NB4 (cell line): Measurements from ENCODE around the gene PDE4D.
"Not testable (repeated sequence)": the region's sequence is repeated elsewhere in the genome, so short reads cannot be mapped to it uniquely, and the experiment has no call there.

Experiments
- DNase-seq: peaks from one replicate; pipeline ENCODE4 v3.0.0; 2010; ENCODE audit warnings: low read depth
- H3K4me3 ChIP-seq: one replicate; pipeline ENCODE4 v1.5.1; 2011; ENCODE audit warnings: mild to moderate bottlenecking, low read depth, low read length, moderate library complexity
- CTCF ChIP-seq: IDR thresholded peaks from one replicate; pipeline ENCODE4 v1.5.1; 2012; ENCODE audit warnings: low read depth, low read length
- MAX ChIP-seq: IDR thresholded peaks from 2 replicates; pipeline ENCODE4 v1.6.1; 2011; ENCODE audit warnings: low read depth, low read length
- MYC ChIP-seq: IDR thresholded peaks from 2 replicates; pipeline ENCODE4 v1.6.1; 2011; ENCODE audit warnings: low read depth, low read length
- POLR2A ChIP-seq: IDR thresholded peaks from 2 replicates; pipeline ENCODE4 v1.6.1; 2011; ENCODE audit warnings: mild to moderate bottlenecking; ENCODE audit not compliant: insufficient read length; ENCODE audit errors: extremely low read depth

The PDE4D gene

GRCh38 chr5:59466271-59466670 is 427.3 kb downstream of the PDE4D start:
- DNase-seq, result no peak
- TF ChIP-seq POLR2A (no peak), MAX (no peak), CTCF (no peak), MYC (no peak)
- H3K4me3 ChIP-seq, result no peak overlapping the region

- no peak for DNase-seq
- H3K4me3 ChIP-seq, result no peak overlapping the region
- TF ChIP-seq POLR2A (no peak), CTCF (no peak), MYC (no peak), MAX (no peak)
Measured at GRCh38 chr5:59464969-59465368, 428.6 kb downstream of the PDE4D start.

- not testable (repeated sequence) for H3K4me3 ChIP-seq, DNase-seq
Measured at GRCh38 chr5:59463618-59464166, 429.8 kb downstream of the PDE4D start.

GRCh38 chr5:59462956-59463355 is 430.6 kb downstream of the PDE4D start:
- no peak for TF ChIP-seq MAX
- no peak for TF ChIP-seq MYC
- no peak for TF ChIP-seq CTCF
- no peak for TF ChIP-seq POLR2A
- DNase-seq, result no peak
- no peak overlapping the region for H3K4me3 ChIP-seq

GRCh38 chr5:59460368-59461153 is 433.0 kb downstream of the PDE4D start:
- TF ChIP-seq POLR2A (no peak), MYC (no peak), CTCF (no peak), MAX (no peak)
- DNase-seq, result no peak
- H3K4me3 ChIP-seq, result no peak overlapping the region

GRCh38 chr5:59458966-59459729 is 434.4 kb downstream of the PDE4D start:
- H3K4me3 ChIP-seq, result no peak overlapping the region
- DNase-seq, result no peak
- TF ChIP-seq MYC (no peak), POLR2A (no peak), MAX (no peak), CTCF (no peak)
